ENCODE data around the gene JAML. TPM values are rescaled to one million over a fixed set of nuclear protein-coding genes. Genes with fewer than 3 reads are reported as not detected.

Gene JAML
- total RNA-seq, 1 experiment from 2014 or later: not detected

DNA sequence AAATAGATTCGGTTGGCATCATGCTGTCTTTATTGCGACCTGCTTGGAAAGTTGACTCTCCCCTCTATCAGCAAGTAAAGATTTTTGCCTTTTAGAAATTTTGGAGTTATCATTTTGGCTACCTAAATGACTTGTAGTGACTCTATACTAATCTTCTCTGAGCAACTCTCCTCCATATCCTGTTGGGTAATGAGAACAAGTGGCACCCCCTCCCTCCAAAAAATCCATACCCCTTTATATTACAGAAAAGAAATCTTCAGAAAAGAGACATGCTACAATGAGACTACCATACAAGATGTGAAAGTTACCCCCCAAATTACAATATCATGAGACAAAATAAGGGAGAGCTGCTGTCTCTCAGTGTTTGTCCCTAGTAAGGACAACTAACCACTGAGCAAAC, 1.2 kb downstream of the JAML start:
- intact Hi-C loops (cut with micrococcal nuclease): no loop called here
- ChIA-PET CTCF (no interaction called here), POLR2A (no interaction called here)
- Mint-ChIP-seq H3K27ac (ENCODE audit: low read depth, unreplicated experiment) (no peak overlapping the region), H3K9me3 (ENCODE audit: unreplicated experiment) (no peaks in the 10 kb centered on the region), H3K4me1 (ENCODE audit: insufficient read depth, unreplicated experiment) (no peaks in the 10 kb centered on the region), H3K4me3 (ENCODE audit: unreplicated experiment) (no peak overlapping the region), H3K36me3 (ENCODE audit: insufficient read depth, unreplicated experiment) (peaks cover 10% of the 10 kb centered on the region), H3K27me3 (ENCODE audit: insufficient read depth, unreplicated experiment) (peaks cover 15% of the 10 kb centered on the region)
- DNase-seq (ENCODE audit: unreplicated experiment): no peak
- TF ChIP-seq, protein P1, sequence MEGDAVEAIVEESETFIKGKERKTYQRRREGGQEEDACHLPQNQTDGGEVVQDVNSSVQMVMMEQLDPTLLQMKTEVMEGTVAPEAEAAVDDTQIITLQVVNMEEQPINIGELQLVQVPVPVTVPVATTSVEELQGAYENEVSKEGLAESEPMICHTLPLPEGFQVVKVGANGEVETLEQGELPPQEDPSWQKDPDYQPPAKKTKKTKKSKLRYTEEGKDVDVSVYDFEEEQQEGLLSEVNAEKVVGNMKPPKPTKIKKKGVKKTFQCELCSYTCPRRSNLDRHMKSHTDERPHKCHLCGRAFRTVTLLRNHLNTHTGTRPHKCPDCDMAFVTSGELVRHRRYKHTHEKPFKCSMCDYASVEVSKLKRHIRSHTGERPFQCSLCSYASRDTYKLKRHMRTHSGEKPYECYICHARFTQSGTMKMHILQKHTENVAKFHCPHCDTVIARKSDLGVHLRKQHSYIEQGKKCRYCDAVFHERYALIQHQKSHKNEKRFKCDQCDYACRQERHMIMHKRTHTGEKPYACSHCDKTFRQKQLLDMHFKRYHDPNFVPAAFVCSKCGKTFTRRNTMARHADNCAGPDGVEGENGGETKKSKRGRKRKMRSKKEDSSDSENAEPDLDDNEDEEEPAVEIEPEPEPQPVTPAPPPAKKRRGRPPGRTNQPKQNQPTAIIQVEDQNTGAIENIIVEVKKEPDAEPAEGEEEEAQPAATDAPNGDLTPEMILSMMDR (IDR thresholded peaks at IDR 0.05; ENCODE audit: unreplicated experiment): no peak
- no TSS peak for BruUV-seq (replicated peaks)

DNA sequence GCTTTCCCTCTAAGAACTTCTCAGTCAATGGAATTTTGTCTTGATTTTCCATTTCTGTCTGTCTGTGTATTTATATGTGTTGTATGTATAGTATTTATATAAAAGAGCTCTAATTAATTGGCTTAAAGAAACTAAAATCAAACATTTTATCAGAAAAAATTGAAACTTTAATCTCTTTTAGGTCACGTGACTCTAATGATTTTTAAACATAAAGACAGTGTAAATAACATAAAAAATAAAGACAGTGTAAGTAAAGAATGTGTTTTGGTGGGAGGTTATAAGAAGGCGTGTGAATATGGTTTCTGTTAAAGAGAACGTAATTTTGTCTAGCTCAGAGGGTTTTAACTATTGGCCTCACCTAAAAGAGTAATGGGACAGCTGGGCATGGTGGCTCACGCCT, 2.4 kb downstream of the JAML start:
- peaks cover 15% of the 10 kb centered on the region for H3K27me3 Mint-ChIP-seq (ENCODE audit: insufficient read depth, unreplicated experiment)
- H3K9me3 Mint-ChIP-seq (ENCODE audit: unreplicated experiment): no peaks in the 10 kb centered on the region
- CTCF ChIA-PET: interaction anchor here (0.6 to 2.1 kb wide), 3 partner anchors 45 to 73 kb away, joined by 4 to 7 read pairs (median 4); no protein-coding TSS in a partner anchor

DNA sequence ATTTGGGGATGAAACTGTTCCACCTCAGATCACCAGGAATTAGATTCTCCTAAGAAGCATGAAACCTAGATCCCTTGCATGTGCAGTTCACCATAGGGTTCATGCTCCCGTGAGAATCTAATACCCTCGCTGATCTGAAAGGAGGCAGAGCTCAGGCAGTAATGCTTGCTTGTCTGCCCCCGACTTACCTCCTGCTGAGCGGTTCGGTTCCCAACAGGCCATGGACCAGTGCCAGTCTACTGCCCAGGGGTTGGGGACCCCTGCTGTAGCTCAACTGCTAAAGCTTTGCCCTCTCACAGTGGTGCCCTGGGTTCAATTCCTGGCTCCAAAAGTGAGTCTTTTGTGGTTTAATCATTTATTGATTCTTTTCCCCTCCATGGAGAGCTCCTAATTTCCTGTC, 3.4 kb downstream of the JAML start:
- H3K9me3 Mint-ChIP-seq (ENCODE audit: unreplicated experiment): no peaks in the 10 kb centered on the region
- ChIA-PET CTCF (interaction anchor here (0.9 to 2.1 kb wide), 2 partner anchors 50 to 131 kb away, joined by 3 to 7 read pairs; no protein-coding TSS in a partner anchor), POLR2A (interaction anchor here (1.1 kb wide), 1 partner anchor 10 kb away, joined by 4 read pairs; no protein-coding TSS in a partner anchor)
- peaks cover 15% of the 10 kb centered on the region for H3K27me3 Mint-ChIP-seq (ENCODE audit: insufficient read depth, unreplicated experiment)
- H3K36me3 Mint-ChIP-seq (ENCODE audit: insufficient read depth, unreplicated experiment): peaks cover 10% of the 10 kb centered on the region
- intact Hi-C loops (cut with micrococcal nuclease): no loop called here
- H3K4me3 Mint-ChIP-seq (ENCODE audit: unreplicated experiment): no peak overlapping the region
- TF ChIP-seq, protein P1 (IDR thresholded peaks at IDR 0.05; ENCODE audit: unreplicated experiment): no peak
- DNase-seq (ENCODE audit: unreplicated experiment): no peak
- no peak overlapping the region for H3K27ac Mint-ChIP-seq (ENCODE audit: low read depth, unreplicated experiment)
- BruUV-seq (replicated peaks): no TSS peak
- H3K4me1 Mint-ChIP-seq (ENCODE audit: insufficient read depth, unreplicated experiment): no peaks in the 10 kb centered on the region

More for the DNA sequence above, 2.4 kb downstream of the JAML start:
- Mint-ChIP-seq H3K36me3 (ENCODE audit: insufficient read depth, unreplicated experiment) (peaks cover 10% of the 10 kb centered on the region), H3K4me1 (ENCODE audit: insufficient read depth, unreplicated experiment) (no peaks in the 10 kb centered on the region), H3K4me3 (ENCODE audit: unreplicated experiment) (no peak overlapping the region), H3K27ac (ENCODE audit: low read depth, unreplicated experiment) (no peak overlapping the region)
- no peak for DNase-seq (ENCODE audit: unreplicated experiment)
- intact Hi-C loops (cut with micrococcal nuclease): loop anchor here (1.0 kb wide), 1 partner anchor 27 kb away; no protein-coding TSS in a partner anchor
- TF ChIP-seq, protein P1 (IDR thresholded peaks at IDR 0.05; ENCODE audit: unreplicated experiment): no peak
- POLR2A ChIA-PET: no interaction called here
- BruUV-seq (replicated peaks): no TSS peak

DNA sequence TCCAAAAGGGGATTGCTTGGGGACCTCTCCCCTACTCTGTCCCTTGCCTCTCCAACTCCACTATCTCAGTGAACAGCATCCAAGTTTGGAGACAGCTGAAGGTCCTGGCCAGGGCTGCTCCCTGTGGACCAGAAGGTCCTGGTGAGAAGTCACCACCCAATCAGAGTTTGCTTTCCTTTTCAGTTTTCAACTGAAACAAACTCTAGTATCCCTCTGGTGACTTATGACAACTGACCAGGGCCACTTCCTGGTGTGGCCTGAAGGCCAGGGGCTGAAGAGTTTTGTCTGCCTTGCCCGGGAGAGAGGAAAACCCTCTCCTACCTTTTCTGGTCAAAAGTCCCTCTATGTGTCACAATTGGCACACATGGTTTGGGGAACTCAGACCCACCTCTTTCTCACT, 5.1 kb downstream of the JAML start:
- DNase-seq (ENCODE audit: unreplicated experiment): no peak
- H3K4me3 Mint-ChIP-seq (ENCODE audit: unreplicated experiment): no peak overlapping the region
- ChIA-PET POLR2A (interaction anchor here (1.5 kb wide), 1 partner anchor 22 kb away, joined by 5 read pairs; no protein-coding TSS in a partner anchor), CTCF (interaction anchor here (1.4 kb wide), 1 partner anchor 48 kb away, joined by 3 read pairs; no protein-coding TSS in a partner anchor)
- BruUV-seq (replicated peaks): no TSS peak
- no peaks in the 10 kb centered on the region for H3K9me3 Mint-ChIP-seq (ENCODE audit: unreplicated experiment)
- H3K4me1 Mint-ChIP-seq (ENCODE audit: insufficient read depth, unreplicated experiment): no peaks in the 10 kb centered on the region
- TF ChIP-seq, protein P1 (IDR thresholded peaks at IDR 0.05; ENCODE audit: unreplicated experiment): no peak
- H3K27me3 Mint-ChIP-seq (ENCODE audit: insufficient read depth, unreplicated experiment): peaks cover 22% of the 10 kb centered on the region
- no peak overlapping the region for H3K27ac Mint-ChIP-seq (ENCODE audit: low read depth, unreplicated experiment)
- H3K36me3 Mint-ChIP-seq (ENCODE audit: insufficient read depth, unreplicated experiment): peaks cover 8% of the 10 kb centered on the region
- intact Hi-C loops (cut with micrococcal nuclease): no loop called here
